GM19397 (cell line): ENCODE data around the gene LRRC75B.

Source experiments
- ATAC-seq: cut with Tn5 transposase; IDR thresholded peaks from one replicate; pipeline ENCODE4 v1.9.1; 2021; ENCODE audit warnings: mild to moderate bottlenecking, moderate library complexity; ENCODE audit not compliant: unreplicated experiment

The LRRC75B gene

GRCh38 chr22:24587948-24588347 is 4.9 kb downstream of the LRRC75B start:
- no peak for ATAC-seq

- no peak for ATAC-seq
Observed at GRCh38 chr22:24587251-24587650, 5.6 kb downstream of the LRRC75B start.

GRCh38 chr22:24585927-24586546 is 6.8 kb downstream of the LRRC75B start:
- no peak for ATAC-seq

- no peak for ATAC-seq
Observed at GRCh38 chr22:24585461-24585860, 7.4 kb downstream of the LRRC75B start.

- ATAC-seq: no peak
Observed at GRCh38 chr22:24584871-24585411, 7.9 kb downstream of the LRRC75B start.

GRCh38 chr22:24584166-24584790 is 8.6 kb downstream of the LRRC75B start:
- no peak for ATAC-seq

- no peak for ATAC-seq
Observed at GRCh38 chr22:24583221-24584165, 9.4 kb downstream of the LRRC75B start.

- ATAC-seq: no peak
Observed at GRCh38 chr22:24582056-24582814, 10.6 kb downstream of the LRRC75B start.

- ATAC-seq: no peak
Observed at GRCh38 chr22:24580276-24580675, 12.6 kb downstream of the LRRC75B start.

GRCh38 chr22:24579258-24579601 is 13.6 kb downstream of the LRRC75B start:
- no peak for ATAC-seq

- ATAC-seq: no peak
Observed at GRCh38 chr22:24578355-24579257, 14.3 kb downstream of the LRRC75B start.

- ATAC-seq: no peak
Observed at GRCh38 chr22:24576778-24577177, 16.1 kb downstream of the LRRC75B start.

- no peak for ATAC-seq
Observed at GRCh38 chr22:24571266-24571665, 21.6 kb downstream of the LRRC75B start.

GRCh38 chr22:24567668-24568067 is 25.2 kb downstream of the LRRC75B start:
- ATAC-seq: no peak

- ATAC-seq: no peak
Observed at GRCh38 chr22:24566899-24567511, 25.9 kb downstream of the LRRC75B start.

- ATAC-seq: no peak
Observed at GRCh38 chr22:24565077-24565476, 27.8 kb downstream of the LRRC75B start.

GRCh38 chr22:24564376-24565058 is 28.4 kb downstream of the LRRC75B start:
- no peak for ATAC-seq

GRCh38 chr22:24563246-24563645 is 29.6 kb downstream of the LRRC75B start:
- ATAC-seq: no peak

GRCh38 chr22:24559471-24559870 is 33.4 kb downstream of the LRRC75B start:
- no peak for ATAC-seq
